Neuronal stem cell (in vitro differentiated cells): ENCODE data around the gene B2M.
"Not testable (repeated sequence)": the region's sequence is repeated elsewhere in the genome, so short reads cannot be mapped to it uniquely, and the experiment has no call there.

Source experiments
- DNase-seq: peaks from one replicate; pipeline ENCODE4 v3.0.0-alpha.2; 2013; ENCODE audit warnings: low spot score
- H2AFZ ChIP-seq: one replicate; pipeline ENCODE4 v1.6.1; 2013; ENCODE audit warnings: mild to moderate bottlenecking, low read length, inconsistent platforms
- H2AK5ac ChIP-seq: 2 replicates; pipeline ENCODE4 v1.6.1; 2013; ENCODE audit warnings: low read depth, mild to moderate bottlenecking, inconsistent platforms, low read length, moderate library complexity, mixed read lengths
- H2BK120ac ChIP-seq: 2 replicates; pipeline ENCODE4 v1.6.1; 2013; ENCODE audit warnings: low read depth, mild to moderate bottlenecking, inconsistent platforms, low read length, moderate library complexity, mixed read lengths
- H2BK12ac ChIP-seq: one replicate; pipeline ENCODE4 v1.6.1; 2013; ENCODE audit warnings: low read length, inconsistent platforms
- H2BK15ac ChIP-seq: 2 replicates; pipeline ENCODE4 v1.6.1; 2013; ENCODE audit warnings: mild to moderate bottlenecking, low read length, inconsistent platforms, mixed read lengths
- H2BK5ac ChIP-seq: one replicate; pipeline ENCODE4 v1.6.1; 2013; ENCODE audit warnings: inconsistent platforms, mild to moderate bottlenecking, low read length, moderate library complexity
- H3K14ac ChIP-seq: one replicate; pipeline ENCODE4 v1.6.1; 2013; ENCODE audit warnings: low read length, inconsistent platforms
- H3K18ac ChIP-seq: 2 replicates; pipeline ENCODE4 v1.6.1; 2013; ENCODE audit warnings: low read length, inconsistent platforms
- H3K23ac ChIP-seq: 2 replicates; pipeline ENCODE4 v1.6.1; 2013; ENCODE audit warnings: low read depth, mild to moderate bottlenecking, mixed read lengths, low read length, inconsistent platforms; ENCODE audit not compliant: poor library complexity
- H3K27ac ChIP-seq: replicated peaks from 3 replicates; pipeline ENCODE4 v1.5.1; 2013; ENCODE audit warnings: low read length, inconsistent platforms
- H3K27me3 ChIP-seq, 3 experiments: 2 replicates each; pipeline ENCODE4 v1.6.1; 2013; ENCODE audit warnings: low read length in 3 of 3, mild to moderate bottlenecking in 2 of 3, inconsistent platforms in 1 of 3, low read depth in 1 of 3, mixed read lengths in 1 of 3, moderate library complexity in 1 of 3; ENCODE audit not compliant: control insufficient read depth in 3 of 3, insufficient read depth in 3 of 3
- H3K36me3 ChIP-seq, 2 donors: replicated peaks in 1 of 2; 2 replicates each; pipeline ENCODE4 v1.6.1; 2013; ENCODE audit warnings: low read length in 2 of 2; ENCODE audit not compliant: control insufficient read depth in 2 of 2, insufficient read depth in 2 of 2
- H3K4ac ChIP-seq: 2 replicates; pipeline ENCODE4 v1.6.1; 2013; ENCODE audit warnings: inconsistent platforms, mild to moderate bottlenecking, low read length, moderate library complexity
- H3K4me1 ChIP-seq, 2 donors: 1 replicate in 1 of 2; 2 replicates in 1 of 2; pipeline ENCODE4 v1.6.1; 2013; ENCODE audit warnings: low read length in 2 of 2, low read depth in 1 of 2; ENCODE audit not compliant: control insufficient read depth in 2 of 2, insufficient read depth in 1 of 2
- H3K4me2 ChIP-seq: one replicate; pipeline ENCODE4 v1.6.1; 2013; ENCODE audit warnings: mild to moderate bottlenecking, low read length, inconsistent platforms; ENCODE audit not compliant: insufficient read depth, poor library complexity, severe bottlenecking
- H3K4me3 ChIP-seq, 2 donors: 2 replicates each; pipeline ENCODE4 v1.5.1; 2013; ENCODE audit warnings: low read length in 2 of 2, mild to moderate bottlenecking in 2 of 2, inconsistent platforms in 1 of 2, moderate library complexity in 1 of 2
- H3K79me1 ChIP-seq: one replicate; pipeline ENCODE4 v1.6.1; 2013; ENCODE audit warnings: low read depth, mild to moderate bottlenecking, inconsistent platforms, low read length, moderate library complexity
- H3K9ac ChIP-seq: one replicate; pipeline ENCODE4 v1.6.1; 2013; ENCODE audit warnings: mild to moderate bottlenecking, low read depth, low read length, inconsistent platforms; ENCODE audit not compliant: poor library complexity
- H3K9me3 ChIP-seq, 2 donors: replicated peaks in 1 of 2; 2 replicates each; pipeline versions ENCODE3 to v1.6.1; 2013; ENCODE audit warnings: low read length in 2 of 2, mild to moderate bottlenecking in 2 of 2, inconsistent platforms in 1 of 2, low read depth in 1 of 2, mixed read lengths in 1 of 2, moderate library complexity in 1 of 2; ENCODE audit not compliant: control insufficient read depth in 2 of 2, insufficient read depth in 1 of 2
- H4K8ac ChIP-seq: one replicate; pipeline ENCODE4 v1.6.1; 2013; ENCODE audit warnings: low read depth, mild to moderate bottlenecking, inconsistent platforms, low read length, moderate library complexity
- H4K91ac ChIP-seq: one replicate; pipeline ENCODE4 v1.6.1; 2013; ENCODE audit warnings: low read length, low read depth, mild to moderate bottlenecking, inconsistent platforms; ENCODE audit not compliant: poor library complexity
- WGBS, 2 donors: extraction: QIAGEN DNeasy Blood & Tissue Kit; methylation state at CpG; one replicate each; pipeline ENCODE4 v1.1.7; 2013; ENCODE audit warnings: missing lambda C conversion rate in 2 of 2, mixed read lengths in 1 of 2; ENCODE audit not compliant: insufficient read length in 2 of 2, insufficient replicate concordance in 1 of 2; ENCODE audit errors: extremely low coverage in 2 of 2; 5-methylcytosine and 5-hydroxymethylcytosine counted together

The B2M gene

DNA sequence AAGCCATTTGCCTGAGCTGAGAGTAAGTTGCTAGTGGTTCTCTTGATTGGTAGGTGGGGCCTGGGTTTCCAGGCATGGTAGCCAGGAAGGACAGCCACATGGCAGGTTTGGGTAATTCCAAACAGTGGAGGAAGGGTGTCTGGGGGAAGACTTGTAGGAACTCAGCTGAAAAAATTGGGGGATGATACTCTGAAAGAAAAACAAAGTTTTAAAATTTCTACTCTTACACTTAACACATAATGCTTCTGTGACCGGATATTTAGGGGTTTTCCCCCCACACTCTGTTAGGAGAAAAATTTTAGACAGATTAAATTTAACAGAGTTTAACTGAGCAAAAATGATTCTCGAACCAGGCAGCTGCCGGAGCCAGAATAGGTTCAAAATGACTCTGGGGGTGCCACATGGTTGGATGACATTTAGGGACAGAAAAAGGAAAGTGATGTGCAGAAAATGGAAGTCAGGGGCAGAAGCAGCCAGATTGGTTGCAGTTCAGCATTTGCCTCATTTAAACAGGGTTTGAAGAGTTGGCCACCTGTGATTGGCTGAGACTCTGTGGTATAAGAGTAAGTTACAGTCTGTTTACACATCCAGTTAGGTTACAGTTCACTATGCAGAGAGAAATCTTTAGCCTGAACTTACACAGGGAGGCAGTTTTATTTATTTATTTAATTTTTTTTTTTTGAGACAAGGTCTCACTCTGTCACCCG, 8.1 kb downstream of the B2M start:
- Histone ChIP-seq H3K27me3 (no peaks in the 10 kb centered on the region), H3K23ac (no peak overlapping the region), H3K27ac (no peak overlapping the region), H4K8ac (no peak overlapping the region), H2BK12ac (no peak overlapping the region), H3K79me1 (no peaks in the 10 kb centered on the region), H3K18ac (no peak overlapping the region), H3K4me1 (no peaks in the 10 kb centered on the region), H2BK120ac (no peak overlapping the region), H3K4ac (no peak overlapping the region), H3K4me2 (no peak overlapping the region), H2AFZ (no peak overlapping the region), H3K14ac (no peak overlapping the region), H2AK5ac (no peak overlapping the region), H3K36me3 (peaks cover 3 to 39% of the 10 kb centered on the region in 2 donors), H2BK5ac (no peak overlapping the region), H3K9ac (no peak overlapping the region), H4K91ac (no peak overlapping the region), H3K4me3 (no peak overlapping the region), H2BK15ac (no peak overlapping the region), H3K9me3 (no peaks in the 10 kb centered on the region)
- WGBS, 2 donors: no CpG with 5 or more reads among the region's 4 CpGs
- DNase-seq: no peak

DNA sequence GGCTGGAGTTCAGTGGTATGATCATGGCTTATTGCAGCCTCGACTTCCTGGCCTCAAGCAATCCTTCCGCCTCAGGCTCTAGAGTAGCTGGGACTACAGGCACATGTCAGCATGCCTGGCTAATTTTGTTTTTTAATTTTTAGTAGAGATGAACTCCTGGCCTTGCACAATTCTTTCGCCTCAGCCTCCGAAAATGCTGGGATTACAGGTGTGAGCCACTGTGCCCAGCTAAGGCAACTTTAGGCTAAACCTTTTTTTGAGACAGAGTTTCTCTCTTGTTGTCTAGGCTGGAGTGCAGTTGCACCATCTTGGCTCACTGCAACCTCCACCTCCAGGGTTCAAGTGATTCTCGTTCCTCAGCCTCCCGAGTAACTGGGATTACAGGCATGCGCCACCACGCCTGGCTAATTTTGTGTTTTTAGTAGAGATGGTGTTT, 8.7 kb downstream of the B2M start:
- H3K18ac ChIP-seq, H3K27me3 ChIP-seq, H2AFZ ChIP-seq, H3K14ac ChIP-seq, H3K4me1 ChIP-seq, H3K27ac ChIP-seq, H3K9ac ChIP-seq, H2AK5ac ChIP-seq, H3K23ac ChIP-seq, H2BK15ac ChIP-seq, H3K9me3 ChIP-seq, H3K4me2 ChIP-seq, H3K79me1 ChIP-seq, H2BK120ac ChIP-seq, DNase-seq, H4K91ac ChIP-seq, H3K4ac ChIP-seq, H4K8ac ChIP-seq, H3K4me3 ChIP-seq, H2BK5ac ChIP-seq, H2BK12ac ChIP-seq: not testable (repeated sequence)
- H3K36me3 ChIP-seq: peaks cover 3 to 39% of the 10 kb centered on the region in 2 donors
- WGBS, 2 donors: no CpG with 5 or more reads among the region's 8 CpGs

DNA sequence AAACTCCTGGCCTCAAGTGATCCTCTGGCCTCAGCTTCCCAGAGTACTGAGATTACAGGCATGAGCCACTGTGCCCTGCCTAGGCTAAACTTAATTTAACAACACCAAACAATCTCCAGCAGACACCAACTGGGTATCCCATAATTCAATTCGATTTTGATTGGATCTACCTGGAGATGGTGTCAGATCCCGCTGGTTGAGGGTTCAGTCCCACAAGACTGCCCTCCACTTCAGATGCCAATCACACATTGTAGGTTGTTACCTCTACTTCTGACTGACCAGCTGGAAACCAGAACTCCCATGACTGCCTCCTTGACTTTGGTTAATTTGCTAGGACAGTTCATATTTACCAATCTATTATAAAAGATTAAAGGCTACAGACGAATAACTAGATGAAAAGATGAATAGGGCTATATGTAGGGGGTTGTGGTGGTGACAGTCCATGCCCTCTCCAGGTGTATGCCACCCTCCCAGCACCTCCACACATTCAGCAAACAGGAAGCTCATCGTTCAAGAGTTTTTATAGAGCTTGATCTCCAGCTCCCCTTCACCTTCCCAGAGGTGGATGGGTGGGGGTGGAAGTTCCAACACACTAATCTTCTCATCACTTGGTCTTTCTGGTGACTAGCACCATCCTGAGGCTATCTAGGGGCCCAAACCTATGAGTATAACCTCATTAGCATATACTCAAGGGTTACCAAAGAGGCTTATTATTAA, 9.3 kb downstream of the B2M start:
- WGBS, 2 donors: no CpG with 5 or more reads among the region's 4 CpGs
- Histone ChIP-seq H4K8ac (no peak overlapping the region), H2BK15ac (no peak overlapping the region), H2BK5ac (no peak overlapping the region), H2AFZ (no peak overlapping the region), H3K79me1 (no peaks in the 10 kb centered on the region), H3K23ac (no peak overlapping the region), H3K4me3 (no peak overlapping the region), H3K4me2 (no peak overlapping the region), H4K91ac (no peak overlapping the region), H2BK12ac (no peak overlapping the region), H3K4ac (no peak overlapping the region), H3K36me3 (peaks cover 3 to 34% of the 10 kb centered on the region in 2 donors), H2BK120ac (no peak overlapping the region), H3K27me3 (no peaks in the 10 kb centered on the region), H3K18ac (no peak overlapping the region), H3K9ac (no peak overlapping the region), H3K4me1 (no peaks in the 10 kb centered on the region), H3K27ac (no peak overlapping the region), H3K14ac (no peak overlapping the region), H3K9me3 (no peaks in the 10 kb centered on the region), H2AK5ac (no peak overlapping the region)
- no peak for DNase-seq

DNA sequence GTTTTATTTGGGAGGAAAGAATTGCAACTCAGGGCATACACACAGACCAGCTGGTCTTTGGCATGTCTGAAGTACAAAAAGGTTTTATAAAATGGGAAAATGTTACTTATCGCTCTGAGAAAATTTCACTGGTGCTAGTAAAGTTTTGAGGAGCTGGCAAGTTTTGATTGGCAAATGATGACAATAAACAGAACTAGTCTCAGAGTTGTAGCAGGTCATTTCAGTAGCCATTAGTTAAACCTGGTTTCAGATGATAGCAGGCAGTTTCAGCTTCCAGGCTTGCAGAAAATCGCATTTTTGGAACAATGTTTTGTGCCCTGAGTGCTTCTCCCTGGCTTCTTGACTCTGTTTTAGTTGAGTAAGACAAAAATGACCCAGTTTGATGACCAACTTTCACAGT, 10.7 kb downstream of the B2M start:
- Histone ChIP-seq H2BK15ac (no peak overlapping the region), H4K91ac (no peak overlapping the region), H3K27me3 (no peaks in the 10 kb centered on the region), H3K9me3 (no peaks in the 10 kb centered on the region), H2BK12ac (no peak overlapping the region), H4K8ac (no peak overlapping the region), H3K36me3 (peaks cover 0 to 20% of the 10 kb centered on the region in 2 donors), H3K4ac (no peak overlapping the region), H3K4me2 (no peak overlapping the region), H3K23ac (no peak overlapping the region), H3K18ac (no peak overlapping the region), H3K4me3 (no peak overlapping the region), H3K27ac (no peak overlapping the region), H3K9ac (no peak overlapping the region), H2BK5ac (no peak overlapping the region), H3K14ac (no peak overlapping the region), H2AFZ (no peak overlapping the region), H3K79me1 (no peaks in the 10 kb centered on the region), H3K4me1 (peaks cover 0 to 4% of the 10 kb centered on the region in 2 donors), H2AK5ac (no peak overlapping the region), H2BK120ac (no peak overlapping the region)
- no CpG with 5 or more reads among the region's 2 CpGs for WGBS, 2 donors
- no peak for DNase-seq
